Activated B cell treated with CpG ODN at 0.5 μM for 24 hours (primary cell): ENCODE data around the gene SSTR4. TPM values are rescaled to one million over a fixed set of nuclear protein-coding genes. Genes with fewer than 3 reads are reported as not detected.

Experiments
- ATAC-seq: fragments of 200-7000 bp; cut with Tn5 transposase; one replicate; pipeline ENCODE4 v1.10.0; 2021; ENCODE audit warnings: low read depth, mild to moderate bottlenecking, moderate library complexity
- CTCF ChIA-PET: fragments of 350-600 bp; sonication (Branson Sonifier 250); formaldehyde crosslinking; loops from one replicate; lab custom pipeline; 2021; ENCODE audit warnings: antibody characterized with exemption; lab: Charles Lee
- POLR2A ChIA-PET: fragments of 350-600 bp; sonication (Branson Sonifier 250); formaldehyde crosslinking; loops from one replicate; lab custom pipeline; 2021; ENCODE audit warnings: antibody characterized with exemption; lab: Charles Lee
- DNase-seq: peaks from one replicate; pipeline ENCODE4 v3.0.0; 2022
- H3K27ac Mint-ChIP-seq: one replicate; pipeline ENCODE4 v1.8.0; 2020; ENCODE audit warnings: mixed read lengths
- H3K27me3 Mint-ChIP-seq: one replicate; pipeline ENCODE4 v1.8.0; 2021; ENCODE audit warnings: mixed read lengths
- H3K36me3 Mint-ChIP-seq: one replicate; pipeline ENCODE4 v1.8.0; 2021; ENCODE audit warnings: low read depth, mixed read lengths
- H3K4me1 Mint-ChIP-seq: one replicate; pipeline ENCODE4 v1.8.0; 2021; ENCODE audit warnings: mixed read lengths
- H3K4me3 Mint-ChIP-seq: one replicate; pipeline ENCODE4 v1.8.0; 2020; ENCODE audit warnings: mild to moderate bottlenecking, mixed read lengths
- H3K9me3 Mint-ChIP-seq: one replicate; pipeline ENCODE4 v1.8.0; 2020; ENCODE audit warnings: mixed read lengths
- CTCF ChIP-seq: fragments of 200-600 bp; IDR thresholded peaks from one replicate; pipeline ENCODE4 v1.8.0; 2022; ENCODE audit warnings: antibody characterized with exemption, mild to moderate bottlenecking
- intact Hi-C: fragments of 100-400 bp; cut with micrococcal nuclease; formaldehyde crosslinking; loops from one replicate; pipeline ENCODE4 v1.15.1; 2024
- total RNA-seq: library from RNA; stranded (reverse); gene quantifications from 2 replicates; pipeline ENCODE4 v1.2.3, GENCODE V29; 2022

SSTR4 gene
- total RNA-seq, 1 donor from 2014 or later = not detected

GRCh38 chr20:23063581-23063980, 28.5 kb downstream of the SSTR4 start:
- no peak for ATAC-seq
- no peak overlapping the region for H3K27ac Mint-ChIP-seq
- no peak for DNase-seq
- H3K4me1 Mint-ChIP-seq = no peaks in the 10 kb centered on the region
- H3K4me3 Mint-ChIP-seq = no peak overlapping the region
- intact Hi-C loops = no loop called here
- no peak for TF ChIP-seq CTCF
- peaks cover 4% of the 10 kb centered on the region for H3K27me3 Mint-ChIP-seq
- no peaks in the 10 kb centered on the region for H3K9me3 Mint-ChIP-seq
- CTCF ChIA-PET = no interaction called here
- POLR2A ChIA-PET = no interaction called here
- H3K36me3 Mint-ChIP-seq = no peaks in the 10 kb centered on the region

- intact Hi-C loops = no loop called here
- H3K27ac Mint-ChIP-seq = no peak overlapping the region
- DNase-seq (no peak), ATAC-seq (no peak)
- ChIA-PET POLR2A (no interaction called here), CTCF (no interaction called here)
- no peaks in the 10 kb centered on the region for H3K36me3 Mint-ChIP-seq
- no peak for TF ChIP-seq CTCF
- H3K4me3 Mint-ChIP-seq = no peak overlapping the region
- H3K9me3 Mint-ChIP-seq = no peaks in the 10 kb centered on the region
- no peaks in the 10 kb centered on the region for H3K4me1 Mint-ChIP-seq
- peaks cover 4% of the 10 kb centered on the region for H3K27me3 Mint-ChIP-seq
Measured at GRCh38 chr20:23065266-23066201, 30.4 kb downstream of the SSTR4 start.

- H3K4me3 Mint-ChIP-seq = no peak overlapping the region
- no peak overlapping the region for H3K27ac Mint-ChIP-seq
- H3K4me1 Mint-ChIP-seq = no peaks in the 10 kb centered on the region
- no peak for ATAC-seq
- peaks cover 4% of the 10 kb centered on the region for H3K27me3 Mint-ChIP-seq
- POLR2A ChIA-PET = no interaction called here
- DNase-seq = no peak
- intact Hi-C loops = no loop called here
- CTCF ChIA-PET = no interaction called here
- no peak for TF ChIP-seq CTCF
- H3K36me3 Mint-ChIP-seq = no peaks in the 10 kb centered on the region
- no peaks in the 10 kb centered on the region for H3K9me3 Mint-ChIP-seq
Measured at GRCh38 chr20:23066772-23067171, 31.7 kb downstream of the SSTR4 start.

DNA sequence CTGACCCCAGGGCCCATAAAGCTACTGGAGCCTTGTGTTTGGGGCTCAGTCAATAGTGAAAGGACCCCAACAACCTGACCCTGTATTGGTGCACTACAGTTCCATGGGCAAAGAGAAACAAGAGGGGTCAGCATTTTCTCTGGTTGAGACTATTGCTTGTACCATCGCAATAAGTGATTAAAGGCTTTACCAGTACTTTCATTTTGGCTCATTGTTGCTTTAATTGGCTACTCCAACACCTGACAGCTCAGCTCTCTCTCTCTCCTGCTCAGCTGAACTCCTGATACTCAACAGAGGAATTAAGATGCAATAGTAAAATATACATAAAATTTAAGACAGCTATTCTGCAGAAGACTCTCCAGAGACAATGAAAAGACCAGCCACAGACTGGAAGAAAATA, 33.2 kb downstream of the SSTR4 start:
- TF ChIP-seq CTCF = no peak
- DNase-seq = no peak
- Mint-ChIP-seq H3K27me3 (peaks cover 4% of the 10 kb centered on the region), H3K36me3 (no peaks in the 10 kb centered on the region), H3K27ac (no peak overlapping the region), H3K4me3 (no peak overlapping the region), H3K4me1 (no peaks in the 10 kb centered on the region), H3K9me3 (no peaks in the 10 kb centered on the region)
- no peak for ATAC-seq
- POLR2A ChIA-PET = no interaction called here
- intact Hi-C loops = no loop called here
- CTCF ChIA-PET = no interaction called here

GRCh38 chr20:23069108-23069507, 34.0 kb downstream of the SSTR4 start:
- intact Hi-C loops = no loop called here
- no peak for DNase-seq
- TF ChIP-seq CTCF = no peak
- CTCF ChIA-PET = no interaction called here
- no peaks in the 10 kb centered on the region for H3K36me3 Mint-ChIP-seq
- H3K27ac Mint-ChIP-seq = no peak overlapping the region
- no peaks in the 10 kb centered on the region for H3K9me3 Mint-ChIP-seq
- ATAC-seq = no peak
- peaks cover 4% of the 10 kb centered on the region for H3K27me3 Mint-ChIP-seq
- no peak overlapping the region for H3K4me3 Mint-ChIP-seq
- no peaks in the 10 kb centered on the region for H3K4me1 Mint-ChIP-seq
- POLR2A ChIA-PET = no interaction called here
